RWPE1 (cell line): ENCODE measurements around the gene RBKS.

Experiments used
- CTCF ChIA-PET: fragments of 350-600 bp; sonication (Branson Sonifier 250); formaldehyde crosslinking; extraction: SDS; loops from one replicate; lab custom pipeline; 2021; lab: Yijun Ruan, JAX
- POLR2A ChIA-PET: fragments of 400-600 bp; formaldehyde crosslinking; extraction: SDS; loops from one replicate; lab custom pipeline; 2020; ENCODE audit warnings: antibody characterized with exemption; ENCODE audit not compliant: low non-redundant PET; lab: Yijun Ruan, JAX
- DNase-seq: peaks from one replicate; pipeline ENCODE4 v3.0.0; 2012; ENCODE audit warnings: low spot score
- H3K27ac ChIP-seq: fragments of 450-650 bp; 2 replicates; pipeline ENCODE4 v1.5.1; 2017
- TF ChIP-seq, protein P1 (sequence below): fragments of 450-650 bp; conservative IDR thresholded peaks from 2 replicates; pipeline ENCODE4 v1.5.1; 2017; ENCODE audit warnings: low read depth, mild to moderate bottlenecking

The RBKS gene

DNA sequence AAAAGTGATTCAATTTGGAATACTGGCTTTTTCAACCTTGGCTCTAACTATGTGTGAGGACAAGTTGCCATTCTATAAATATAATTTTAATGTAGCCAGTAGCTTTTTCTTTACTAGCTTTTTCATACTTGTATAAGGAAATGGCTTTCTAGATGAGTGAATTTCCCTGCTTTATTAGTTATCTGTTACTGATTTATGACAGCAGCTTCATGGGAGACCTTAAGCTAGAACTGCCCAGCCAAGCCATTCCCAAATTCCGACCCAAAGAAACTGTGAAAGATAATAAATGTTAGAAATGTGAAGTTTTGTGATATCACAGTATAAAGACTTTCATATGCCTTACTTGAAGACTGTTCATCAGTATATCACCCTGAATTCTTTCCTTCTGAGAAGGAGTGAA lies 32.7 kb upstream of the RBKS start:
- no peak overlapping the region for H3K27ac ChIP-seq
- DNase-seq = no peak
- CTCF ChIA-PET = interaction anchor here (0.7 kb wide), 1 partner anchor 24 kb away, joined by 3 read pairs; no protein-coding TSS in a partner anchor
- POLR2A ChIA-PET = no interaction called here
- TF ChIP-seq, protein P1, sequence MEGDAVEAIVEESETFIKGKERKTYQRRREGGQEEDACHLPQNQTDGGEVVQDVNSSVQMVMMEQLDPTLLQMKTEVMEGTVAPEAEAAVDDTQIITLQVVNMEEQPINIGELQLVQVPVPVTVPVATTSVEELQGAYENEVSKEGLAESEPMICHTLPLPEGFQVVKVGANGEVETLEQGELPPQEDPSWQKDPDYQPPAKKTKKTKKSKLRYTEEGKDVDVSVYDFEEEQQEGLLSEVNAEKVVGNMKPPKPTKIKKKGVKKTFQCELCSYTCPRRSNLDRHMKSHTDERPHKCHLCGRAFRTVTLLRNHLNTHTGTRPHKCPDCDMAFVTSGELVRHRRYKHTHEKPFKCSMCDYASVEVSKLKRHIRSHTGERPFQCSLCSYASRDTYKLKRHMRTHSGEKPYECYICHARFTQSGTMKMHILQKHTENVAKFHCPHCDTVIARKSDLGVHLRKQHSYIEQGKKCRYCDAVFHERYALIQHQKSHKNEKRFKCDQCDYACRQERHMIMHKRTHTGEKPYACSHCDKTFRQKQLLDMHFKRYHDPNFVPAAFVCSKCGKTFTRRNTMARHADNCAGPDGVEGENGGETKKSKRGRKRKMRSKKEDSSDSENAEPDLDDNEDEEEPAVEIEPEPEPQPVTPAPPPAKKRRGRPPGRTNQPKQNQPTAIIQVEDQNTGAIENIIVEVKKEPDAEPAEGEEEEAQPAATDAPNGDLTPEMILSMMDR = no peak

- CTCF ChIA-PET = interaction anchor here (0.6 kb wide), 1 partner anchor 52 kb away, joined by 3 read pairs; no protein-coding TSS in a partner anchor
- H3K27ac ChIP-seq = no peak overlapping the region
- no peak for DNase-seq
- TF ChIP-seq, protein P1 = no peak
- POLR2A ChIA-PET = no interaction called here
Observed at GRCh38 chr2:27921880-27922547, 31.8 kb upstream of the RBKS start.

DNA sequence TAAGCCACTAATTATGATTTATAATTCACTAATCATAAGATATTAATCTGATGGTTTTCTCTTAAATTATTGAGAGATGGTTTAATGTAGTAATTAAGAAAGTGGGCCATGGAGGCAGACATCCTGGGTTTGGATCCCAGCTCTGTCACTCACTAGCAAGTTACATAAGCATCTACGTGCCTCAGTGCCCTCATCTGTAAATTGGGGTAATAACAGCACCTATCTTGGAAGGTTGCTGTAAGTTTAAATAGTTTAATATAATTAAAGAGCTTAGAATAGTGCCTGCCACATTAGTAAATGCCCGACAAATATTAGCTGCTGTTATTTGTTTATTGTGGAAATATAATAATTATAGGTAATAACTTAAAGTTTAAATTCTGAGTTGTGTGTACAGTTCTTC lies 31.2 kb upstream of the RBKS start:
- no peak for DNase-seq
- no peak overlapping the region for H3K27ac ChIP-seq
- POLR2A ChIA-PET = no interaction called here
- CTCF ChIA-PET = interaction anchor here (0.6 kb wide), 1 partner anchor 52 kb away, joined by 3 read pairs; no protein-coding TSS in a partner anchor
- TF ChIP-seq, protein P1 = no peak

DNA sequence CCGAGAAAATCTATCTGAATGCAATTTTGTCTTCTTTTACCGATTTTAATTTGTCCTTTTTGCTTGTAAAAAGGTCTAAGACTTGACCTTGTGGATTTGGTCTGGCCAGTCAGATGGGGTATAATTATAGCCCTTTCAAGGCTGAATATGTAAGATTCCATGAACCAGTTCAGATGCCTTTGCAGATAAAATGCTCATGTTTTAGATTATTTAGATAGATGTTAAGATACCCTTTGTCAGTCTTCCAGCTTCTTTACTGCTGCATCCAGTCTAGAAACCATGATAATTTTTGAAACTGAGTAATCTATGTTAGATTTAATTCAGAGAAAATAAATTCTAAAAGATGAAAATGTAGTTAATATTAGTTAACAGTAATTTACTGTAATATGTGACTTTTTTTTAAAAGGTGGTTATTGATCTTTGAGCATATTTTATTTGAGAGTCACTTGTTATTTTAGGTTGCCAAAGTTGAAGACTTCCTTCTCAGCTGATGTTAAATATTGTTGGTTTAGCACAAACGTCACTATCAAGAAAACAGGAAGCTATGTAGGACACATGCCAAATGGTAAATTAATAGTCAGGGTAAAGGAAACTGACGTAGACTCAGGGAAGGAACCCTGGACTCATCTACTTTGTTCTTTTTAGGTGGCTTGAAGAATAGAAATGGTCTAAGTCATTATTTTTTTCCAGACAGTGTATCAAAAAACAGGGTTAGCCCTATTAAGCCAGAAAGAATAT lies 30.1 kb upstream of the RBKS start:
- ChIA-PET POLR2A (no interaction called here), CTCF (interaction anchor here (0.7 kb wide), 2 partner anchors 11 to 67 kb away, joined by 3 read pairs; no protein-coding TSS in a partner anchor)
- no peak overlapping the region for H3K27ac ChIP-seq
- DNase-seq = peak; percentile 5
- TF ChIP-seq, protein P1 = no peak

DNA sequence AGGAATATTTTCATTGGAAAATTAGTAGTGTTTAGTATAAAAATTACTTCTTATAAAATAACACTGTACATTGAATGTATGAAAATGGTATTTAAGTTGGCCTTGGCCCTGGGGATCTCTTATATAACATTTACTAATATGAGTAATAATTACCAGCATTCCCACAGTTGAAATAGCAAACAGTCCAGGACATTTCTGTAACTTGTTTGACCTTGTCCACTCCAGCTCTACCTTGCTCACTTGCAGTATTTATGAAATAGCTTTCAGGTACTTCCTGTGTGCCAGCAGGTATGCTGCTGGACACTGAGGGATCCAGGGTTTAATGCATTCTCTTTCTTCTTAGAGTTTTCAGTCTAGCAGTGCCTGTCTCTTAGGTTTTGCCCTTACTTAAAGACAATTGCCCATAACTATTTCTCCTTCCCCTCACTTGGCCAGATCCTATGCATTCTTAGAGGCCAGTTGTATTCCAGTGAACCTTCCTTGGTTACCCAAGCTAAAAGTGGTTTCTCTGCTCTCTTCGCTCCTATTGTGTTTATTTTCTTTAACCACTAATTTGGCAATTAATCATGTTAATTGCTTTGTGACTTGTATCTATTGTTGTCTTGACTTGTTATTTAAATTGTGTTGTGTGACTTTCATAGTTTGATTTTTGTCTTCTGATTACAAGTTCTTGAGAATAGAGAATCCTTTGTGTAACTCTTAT lies 26.3 kb upstream of the RBKS start:
- DNase-seq = no peak
- ChIA-PET POLR2A (no interaction called here), CTCF (no interaction called here)
- no peak overlapping the region for H3K27ac ChIP-seq
- TF ChIP-seq, protein P1 = no peak

GRCh38 chr2:27915874-27916273 lies 25.7 kb upstream of the RBKS start:
- ChIA-PET POLR2A (no interaction called here), CTCF (interaction anchor here (0.7 kb wide), 1 partner anchor 62 kb away, joined by 5 read pairs; no protein-coding TSS in a partner anchor)
- DNase-seq = no peak
- TF ChIP-seq, protein P1 = no peak
- no peak overlapping the region for H3K27ac ChIP-seq
